ENCODE data around the gene GJE1. TPM values are rescaled to one million over a fixed set of nuclear protein-coding genes. Genes with fewer than 3 reads are reported as not detected.

Gene GJE1
- polyA plus RNA-seq, 5 donors: not detected

GRCh38 chr6:142165227-142165626 lies 32.5 kb downstream of the GJE1 start:
- DNase-seq: no peak

GRCh38 chr6:142167071-142167470 lies 34.3 kb downstream of the GJE1 start:
- DNase-seq: no peak

DNA sequence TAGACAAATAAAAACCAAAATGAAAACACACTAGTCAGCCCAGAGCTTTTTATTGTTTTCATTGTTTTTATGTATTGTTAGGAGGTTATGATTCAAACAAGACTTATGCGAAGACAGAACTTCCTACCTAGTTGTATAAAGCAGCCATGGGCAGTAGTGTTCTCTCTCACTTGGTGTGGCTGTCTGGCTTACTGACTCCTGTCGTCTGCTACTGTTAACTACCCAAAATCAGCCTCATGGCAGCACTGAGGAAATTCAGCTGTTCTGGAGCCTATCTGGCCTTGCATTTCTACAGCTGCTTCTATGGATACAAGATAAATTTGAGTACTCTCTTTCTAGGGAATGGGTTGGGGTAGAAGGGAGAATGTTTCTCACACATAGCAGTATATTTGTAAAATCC lies 34.8 kb downstream of the GJE1 start:
- DNase-seq: no peak

- DNase-seq: no peak
Measured at GRCh38 chr6:142171351-142171750, 38.6 kb downstream of the GJE1 start.

DNA sequence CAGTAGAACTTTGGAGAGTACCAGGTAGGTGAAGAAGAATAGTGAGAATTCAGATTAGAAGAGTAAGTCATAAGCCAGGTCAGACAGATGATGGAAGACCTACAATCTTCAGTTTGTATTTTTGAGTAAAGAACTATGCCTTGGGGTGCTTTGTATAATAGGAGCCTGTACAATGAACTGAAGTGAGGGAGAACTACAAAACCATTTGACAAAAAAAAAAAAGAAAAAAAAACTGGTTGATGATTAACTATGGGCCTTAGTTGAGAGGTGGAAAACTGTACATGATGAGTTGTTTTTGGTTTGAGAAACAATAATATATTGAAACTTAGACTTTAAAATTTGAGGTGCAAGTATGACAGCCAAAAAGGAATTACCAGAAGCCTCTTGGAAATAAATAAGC lies 40.0 kb downstream of the GJE1 start:
- DNase-seq: no peak

DNA sequence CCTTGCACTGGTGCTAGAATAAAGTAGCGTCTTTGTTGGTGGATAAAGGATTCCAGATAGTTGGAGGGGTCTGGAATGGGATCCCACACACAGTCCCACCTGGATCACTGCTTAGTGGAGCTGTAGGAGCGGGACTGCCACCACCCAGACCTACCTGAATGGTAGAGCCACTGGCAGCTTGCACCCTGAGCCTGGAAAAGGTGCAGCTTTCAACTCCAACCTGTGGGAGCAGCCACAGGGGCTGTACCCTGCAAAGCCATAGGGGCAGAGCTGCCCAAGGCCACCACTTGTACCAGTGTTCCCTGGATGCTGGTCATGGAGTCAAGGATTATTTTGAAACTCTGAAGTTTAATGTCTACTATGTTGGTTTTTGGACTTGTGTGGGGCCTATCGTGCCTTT lies 41.3 kb downstream of the GJE1 start:
- DNase-seq: no peak

DNA sequence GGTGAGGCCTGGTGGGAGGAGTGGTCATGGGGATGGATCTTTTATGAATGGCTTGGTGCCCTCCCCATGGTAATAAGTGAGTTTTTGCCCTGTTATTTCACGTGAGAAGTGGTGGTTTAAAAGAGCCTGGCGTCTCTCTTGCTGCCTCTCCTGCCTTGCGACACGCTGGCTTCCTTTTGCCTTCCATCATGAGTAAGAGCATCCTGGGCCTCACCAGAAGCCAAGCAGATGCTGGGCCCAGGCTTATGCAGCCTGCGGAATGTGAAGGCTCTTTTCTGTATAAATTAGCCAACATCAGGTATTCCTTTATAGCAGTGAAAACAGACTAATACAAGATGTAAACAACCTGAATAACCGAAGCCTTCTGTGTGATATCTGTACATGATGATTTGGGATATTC lies 42.0 kb downstream of the GJE1 start:
- no peak for DNase-seq

GRCh38 chr6:142178129-142178528 lies 45.4 kb downstream of the GJE1 start:
- DNase-seq: no peak

DNA sequence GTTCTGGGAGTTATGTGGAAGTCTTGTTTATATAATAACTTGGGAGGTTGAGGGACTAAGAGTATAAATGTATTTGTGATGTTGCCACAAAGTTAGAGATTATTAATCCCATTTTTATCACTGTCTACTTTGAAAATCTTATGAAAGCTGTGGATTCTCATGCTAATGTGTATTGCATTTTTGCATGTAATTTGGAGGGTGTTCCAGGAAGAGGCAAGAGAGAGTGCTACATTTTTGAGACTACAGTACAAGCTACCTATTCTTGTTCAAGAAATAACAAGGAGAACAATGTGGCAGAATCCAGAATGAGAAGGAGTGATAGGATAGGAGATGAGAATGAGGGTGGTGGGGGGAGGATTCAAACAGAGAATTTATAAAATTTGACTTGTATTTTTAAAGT lies 49.3 kb downstream of the GJE1 start:
- DNase-seq: no peak

GRCh38 chr6:142183351-142183750 lies 50.6 kb downstream of the GJE1 start:
- no peak for DNase-seq

- DNase-seq: no peak
Measured at GRCh38 chr6:142184307-142184706, 51.6 kb downstream of the GJE1 start.

Other genes starting within 250 kb of the GJE1 start
- under 1 TPM in 4 of 5 donors, not detected in 1; 0.18 to 0.46 (median 0.36) TPM for gene NMBR, start 14.2 kb downstream of the GJE1 start, polyA plus RNA-seq (ENCODE audit: insufficient read depth in 1 of 5, insufficient read length in 5 of 5, low replicate concordance in 1 of 5)
- gene VTA1, start 14.3 kb downstream of the GJE1 start, polyA plus RNA-seq (ENCODE audit: insufficient read depth in 1 of 5, insufficient read length in 5 of 5, low replicate concordance in 1 of 5): 10 to 100 TPM; 57.5 to 86.2 (median 73.6) TPM
- 100 to 1,000 TPM in 4 of 5 donors, 10 to 100 TPM in 1; 81.9 to 174 (median 150) TPM for gene ADGRG6, start 169.1 kb downstream of the GJE1 start, polyA plus RNA-seq (ENCODE audit: insufficient read depth in 1 of 5, insufficient read length in 5 of 5, low replicate concordance in 1 of 5)

Data from right lung (tissue), 5 donors.